ENCODE measurements around the gene TMEM92. TPM values are rescaled to one million over a fixed set of nuclear protein-coding genes. Genes with fewer than 3 reads are reported as not detected.
"Not testable (repeated sequence)": the region's sequence is repeated elsewhere in the genome, so short reads cannot be mapped to it uniquely, and the experiment has no call there.

Gene TMEM92
- total and polyA plus RNA-seq, 2 donors from 2014 or later: 2.4 TPM; not detected in 1

GRCh38 chr17:50298018-50298417 is 23.8 kb downstream of the TMEM92 start:
- no peak for TF ChIP-seq CTCF (IDR thresholded peaks at IDR 0.05; ENCODE audit: borderline replicate concordance, extremely low read depth, insufficient read depth)
- Histone ChIP-seq H3K9me3 (ENCODE audit: control insufficient read depth in 2 of 3, insufficient read depth in 1 of 3, low read length in 3 of 3) (no peaks in the 10 kb centered on the region), H3K27me3 (ENCODE audit: control insufficient read depth, insufficient read depth, low read length) (no peaks in the 10 kb centered on the region), H3K4me1 (ENCODE audit: control insufficient read depth in 2 of 3, insufficient read depth in 2 of 3, low read depth in 1 of 3, low read length in 3 of 3) (no peaks in the 10 kb centered on the region), H3K27ac (ENCODE audit: low read depth in 2 of 2, low read length in 2 of 2) (no peak overlapping the region), H3K36me3 (ENCODE audit: control insufficient read depth in 2 of 3, insufficient read depth in 3 of 3, low read length in 3 of 3) (no peaks in the 10 kb centered on the region), H3K9ac (ENCODE audit: low read length in 3 of 3) (no peak overlapping the region), H3K4me3 (ENCODE audit: low read length in 3 of 3) (no peak overlapping the region)
- intact Hi-C loops (cut with DNase I): loop anchor here (10.0 kb wide), 1 partner anchor 203 kb away; the partner anchor contains the start of gene PDK2
- FAIRE-seq (no peak), DNase-seq (peak in 1 of 5 donors; percentile 27)

- Histone ChIP-seq H3K27ac (ENCODE audit: low read depth in 2 of 2, low read length in 2 of 2) (no peak overlapping the region), H3K27me3 (ENCODE audit: control insufficient read depth, insufficient read depth, low read length) (no peaks in the 10 kb centered on the region), H3K9me3 (ENCODE audit: control insufficient read depth in 2 of 3, insufficient read depth in 1 of 3, low read length in 3 of 3) (no peaks in the 10 kb centered on the region), H3K9ac (ENCODE audit: low read length in 3 of 3) (no peak overlapping the region), H3K4me1 (ENCODE audit: control insufficient read depth in 2 of 3, insufficient read depth in 2 of 3, low read depth in 1 of 3, low read length in 3 of 3) (no peaks in the 10 kb centered on the region), H3K36me3 (ENCODE audit: control insufficient read depth in 2 of 3, insufficient read depth in 3 of 3, low read length in 3 of 3) (no peaks in the 10 kb centered on the region), H3K4me3 (ENCODE audit: low read length in 3 of 3) (no peak overlapping the region)
- TF ChIP-seq CTCF (IDR thresholded peaks at IDR 0.05; ENCODE audit: borderline replicate concordance, extremely low read depth, insufficient read depth): no peak
- intact Hi-C loops (cut with DNase I): loop anchor here (10.0 kb wide), 1 partner anchor 205 kb away; the partner anchor contains the start of gene PDK2
- no peak for FAIRE-seq
- no peak for DNase-seq
Measured at GRCh38 chr17:50299776-50300175, 25.5 kb downstream of the TMEM92 start.

- FAIRE-seq; H3K27me3 ChIP-seq (ENCODE audit: control insufficient read depth, insufficient read depth, low read length); DNase-seq; H3K9me3 ChIP-seq (ENCODE audit: control insufficient read depth in 2 of 3, insufficient read depth in 1 of 3, low read length in 3 of 3); H3K4me3 ChIP-seq (ENCODE audit: low read length in 3 of 3); H3K36me3 ChIP-seq (ENCODE audit: control insufficient read depth in 2 of 3, insufficient read depth in 3 of 3, low read length in 3 of 3); H3K4me1 ChIP-seq (ENCODE audit: control insufficient read depth in 2 of 3, insufficient read depth in 2 of 3, low read depth in 1 of 3, low read length in 3 of 3); intact Hi-C loops (cut with DNase I); H3K27ac ChIP-seq (ENCODE audit: low read depth in 2 of 2, low read length in 2 of 2); H3K9ac ChIP-seq (ENCODE audit: low read length in 3 of 3): not testable (repeated sequence)
Measured at GRCh38 chr17:50300824-50301223, 26.6 kb downstream of the TMEM92 start.

DNA sequence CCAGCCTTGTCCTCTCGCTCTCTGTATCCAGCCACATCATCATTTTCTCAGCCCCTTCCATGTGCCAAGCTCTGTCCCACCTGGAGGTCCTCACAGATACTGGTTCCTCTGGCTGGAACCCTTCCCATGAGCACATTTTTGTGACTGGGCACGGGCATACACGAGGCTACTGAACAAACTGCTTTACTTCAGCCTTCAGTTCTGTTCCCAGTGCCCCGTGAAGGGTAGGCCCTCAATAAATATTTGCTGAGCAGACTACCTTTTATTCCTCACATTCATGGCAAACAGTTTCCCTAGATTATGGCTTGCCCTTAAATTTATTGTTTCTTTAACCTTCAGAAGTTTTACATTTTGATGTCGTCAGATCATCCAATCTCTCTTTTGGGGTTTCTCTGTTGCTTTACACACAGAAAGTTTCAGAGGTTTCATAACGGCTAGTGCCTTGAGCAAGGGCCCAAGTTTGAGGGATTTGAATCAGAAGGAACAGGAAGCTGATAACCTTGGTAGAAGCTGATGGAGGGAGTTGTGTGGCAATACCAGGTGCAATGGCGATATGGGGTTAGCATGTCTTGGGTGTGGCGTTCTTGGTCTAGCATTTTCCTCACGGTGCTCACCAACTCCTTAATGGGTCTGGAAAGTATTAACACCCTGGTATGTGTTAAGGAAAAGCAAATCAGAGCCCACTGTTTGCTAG is 27.8 kb downstream of the TMEM92 start:
- TF ChIP-seq CTCF (IDR thresholded peaks at IDR 0.05; ENCODE audit: borderline replicate concordance, extremely low read depth, insufficient read depth): no peak
- FAIRE-seq (no peak), DNase-seq (no peak)
- Histone ChIP-seq H3K36me3 (ENCODE audit: control insufficient read depth in 2 of 3, insufficient read depth in 3 of 3, low read length in 3 of 3) (no peaks in the 10 kb centered on the region), H3K4me1 (ENCODE audit: control insufficient read depth in 2 of 3, insufficient read depth in 2 of 3, low read depth in 1 of 3, low read length in 3 of 3) (no peaks in the 10 kb centered on the region), H3K9me3 (ENCODE audit: control insufficient read depth in 2 of 3, insufficient read depth in 1 of 3, low read length in 3 of 3) (no peaks in the 10 kb centered on the region), H3K27me3 (ENCODE audit: control insufficient read depth, insufficient read depth, low read length) (no peaks in the 10 kb centered on the region), H3K27ac (ENCODE audit: low read depth in 2 of 2, low read length in 2 of 2) (no peak overlapping the region), H3K9ac (ENCODE audit: low read length in 3 of 3) (no peak overlapping the region), H3K4me3 (ENCODE audit: low read length in 3 of 3) (no peak overlapping the region)
- intact Hi-C loops (cut with DNase I): no loop called here

Data from kidney (tissue), 14 donors.